Measurements from ENCODE around the gene OR10H3.

GRCh38 chr19:15781661-15782060 lies 43.9 kb downstream of the OR10H3 start:
- no peak for TF ChIP-seq CTCF (conservative IDR thresholded peaks at IDR 0.05; ENCODE audit: low read length)
- no peak for TF ChIP-seq EZH2phosphoT487 (IDR thresholded peaks at IDR 0.05; ENCODE audit: borderline replicate concordance, low read depth, low read length)
